Choroid plexus epithelial cell (primary cell): Measurements from ENCODE around the gene NTPCR.

Experiments
- DNase-seq: peaks from one replicate; pipeline ENCODE4 v3.0.0-alpha.2; 2010; ENCODE audit warnings: low read depth
- H3K4me3 ChIP-seq: 2 replicates; pipeline ENCODE4 v1.5.1; 2011; ENCODE audit warnings: low read depth, mild to moderate bottlenecking, control low read depth, low read length, moderate library complexity
- TF ChIP-seq, protein P1 (sequence below): conservative IDR thresholded peaks from 2 replicates; pipeline ENCODE4 v1.5.1; 2011; ENCODE audit warnings: low read depth, mild to moderate bottlenecking, control low read depth, inconsistent platforms, low read length, moderate library complexity

NTPCR gene

GRCh38 chr1:232938926-232939325 is 11.5 kb upstream of the NTPCR start:
- no peak for DNase-seq
- TF ChIP-seq, protein P1, sequence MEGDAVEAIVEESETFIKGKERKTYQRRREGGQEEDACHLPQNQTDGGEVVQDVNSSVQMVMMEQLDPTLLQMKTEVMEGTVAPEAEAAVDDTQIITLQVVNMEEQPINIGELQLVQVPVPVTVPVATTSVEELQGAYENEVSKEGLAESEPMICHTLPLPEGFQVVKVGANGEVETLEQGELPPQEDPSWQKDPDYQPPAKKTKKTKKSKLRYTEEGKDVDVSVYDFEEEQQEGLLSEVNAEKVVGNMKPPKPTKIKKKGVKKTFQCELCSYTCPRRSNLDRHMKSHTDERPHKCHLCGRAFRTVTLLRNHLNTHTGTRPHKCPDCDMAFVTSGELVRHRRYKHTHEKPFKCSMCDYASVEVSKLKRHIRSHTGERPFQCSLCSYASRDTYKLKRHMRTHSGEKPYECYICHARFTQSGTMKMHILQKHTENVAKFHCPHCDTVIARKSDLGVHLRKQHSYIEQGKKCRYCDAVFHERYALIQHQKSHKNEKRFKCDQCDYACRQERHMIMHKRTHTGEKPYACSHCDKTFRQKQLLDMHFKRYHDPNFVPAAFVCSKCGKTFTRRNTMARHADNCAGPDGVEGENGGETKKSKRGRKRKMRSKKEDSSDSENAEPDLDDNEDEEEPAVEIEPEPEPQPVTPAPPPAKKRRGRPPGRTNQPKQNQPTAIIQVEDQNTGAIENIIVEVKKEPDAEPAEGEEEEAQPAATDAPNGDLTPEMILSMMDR = no peak
- no peak overlapping the region for H3K4me3 ChIP-seq

GRCh38 chr1:232939748-232940147 is 10.7 kb upstream of the NTPCR start:
- TF ChIP-seq, protein P1 = no peak
- no peak overlapping the region for H3K4me3 ChIP-seq
- no peak for DNase-seq

DNA sequence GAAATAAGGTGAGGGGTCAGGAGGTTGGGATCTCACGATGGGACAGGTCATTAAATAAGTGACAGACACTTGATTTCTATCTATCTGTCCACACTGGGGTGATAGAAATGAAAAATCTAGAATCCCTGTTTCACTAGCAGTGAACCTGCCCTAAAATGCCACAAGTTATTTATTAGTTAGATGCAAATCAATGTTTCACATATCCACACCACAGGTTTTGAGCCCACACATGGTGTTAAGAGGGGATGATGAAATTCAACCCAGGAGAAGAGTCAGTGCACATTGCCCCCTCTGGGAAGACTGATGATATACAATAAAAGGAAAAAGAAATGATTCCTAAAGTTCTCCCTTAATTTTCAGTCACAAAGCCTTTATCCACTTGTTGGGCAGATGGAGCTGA is 10.1 kb upstream of the NTPCR start:
- TF ChIP-seq, protein P1 = no peak
- H3K4me3 ChIP-seq = no peak overlapping the region
- no peak for DNase-seq

- TF ChIP-seq, protein P1 = no peak
- H3K4me3 ChIP-seq = no peak overlapping the region
- no peak for DNase-seq
Observed at GRCh38 chr1:232942413-232943294, 7.8 kb upstream of the NTPCR start.

DNA sequence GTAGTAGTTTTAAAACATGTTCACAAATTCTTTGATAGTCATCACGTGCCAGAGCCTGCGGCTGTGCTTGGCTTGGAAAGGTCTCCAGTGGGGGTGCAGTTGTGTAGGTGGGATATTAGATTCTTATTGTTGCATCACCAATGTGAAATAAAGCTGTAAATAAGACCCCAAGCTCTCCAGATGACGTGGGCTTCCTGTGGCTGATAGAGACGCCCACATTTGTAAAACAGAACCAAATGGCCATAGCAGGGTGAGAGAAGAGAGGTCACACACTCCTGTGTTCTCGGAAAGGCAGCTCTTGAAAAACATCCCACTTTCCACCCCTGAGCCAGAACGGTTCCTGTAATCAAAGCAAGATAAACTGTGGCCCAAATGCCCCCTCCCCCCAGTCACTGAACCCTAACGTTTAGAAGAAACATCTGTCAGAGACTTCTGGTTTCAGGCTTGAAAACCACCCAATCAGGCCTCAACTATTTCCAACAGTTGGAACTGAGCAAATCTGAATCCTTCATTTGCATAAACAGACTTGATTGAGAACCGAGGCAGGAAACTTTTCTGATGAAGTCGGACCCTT is 6.6 kb upstream of the NTPCR start:
- no peak overlapping the region for H3K4me3 ChIP-seq
- DNase-seq = peak; percentile 57
- TF ChIP-seq, protein P1 = no peak

DNA sequence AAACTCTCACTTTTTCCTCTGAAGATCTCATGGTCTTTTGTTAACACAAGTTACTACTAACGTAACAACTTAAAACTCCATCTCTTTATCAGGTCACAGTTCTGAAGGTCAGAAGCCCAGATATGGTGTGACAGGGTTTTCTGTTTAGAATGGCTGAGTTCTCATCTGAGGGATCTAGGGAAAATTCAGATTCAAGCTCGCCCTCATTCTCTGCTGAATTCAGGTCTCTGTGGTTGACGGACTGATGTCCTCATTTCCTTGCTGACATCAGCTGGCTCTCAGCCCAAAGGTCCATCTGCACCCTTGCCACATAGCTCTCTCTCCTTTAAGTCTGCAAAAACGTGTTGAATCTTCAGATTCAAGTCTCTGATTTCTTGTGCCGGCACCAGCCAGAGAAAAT is 6.1 kb upstream of the NTPCR start:
- TF ChIP-seq, protein P1 = no peak
- no peak overlapping the region for H3K4me3 ChIP-seq
- DNase-seq = no peak
